ENCODE results near the gene NFS1. TPM values are rescaled to one million over a fixed set of nuclear protein-coding genes. Genes with fewer than 3 reads are reported as not detected.

The NFS1 gene
- total and polyA plus RNA-seq, 2 of the 8 experiments (the other 6 are each of a cell fraction or from before 2014, with no cell fraction given): 26.1 to 38.8 TPM

DNA sequence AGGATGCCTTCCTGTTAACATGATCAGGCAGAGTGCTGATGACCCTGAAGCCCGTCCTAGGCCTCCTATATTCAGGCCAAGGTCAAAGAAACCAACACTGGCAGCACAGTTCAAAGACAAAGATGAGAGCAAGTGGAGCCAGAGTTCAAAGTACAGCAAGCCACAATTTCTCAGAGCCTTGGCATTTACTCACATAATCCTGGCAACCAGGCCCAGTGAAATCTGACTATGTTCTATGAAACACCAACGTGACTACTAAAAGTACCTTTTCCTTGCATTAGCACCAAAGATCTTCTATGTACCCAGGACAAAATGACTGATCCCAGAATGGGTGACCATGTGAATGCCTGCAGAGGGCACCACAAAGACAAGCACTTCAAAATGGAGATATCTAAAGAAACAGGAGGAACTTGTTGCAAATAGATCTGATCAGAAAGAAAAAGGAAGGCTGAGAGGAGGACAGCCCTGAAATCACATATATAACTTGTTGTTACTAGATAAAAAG is 3.9 kb downstream of the NFS1 start:
- Histone ChIP-seq H2AK5ac (ENCODE audit: low read depth, low read length) (no peak overlapping the region), H3K4me3 (ENCODE audit: extremely low read depth in 1 of 4, insufficient read depth in 2 of 4, low read depth in 3 of 4, low read length in 4 of 4) (no peak overlapping the region), H2AFZ (ENCODE audit: low read length) (no peak overlapping the region), H2BK120ac (replicated peaks; ENCODE audit: low read depth, low read length) (no peak overlapping the region), H3K18ac (ENCODE audit: extremely low read depth, low read length) (no peak overlapping the region), H2BK5ac (ENCODE audit: low read depth, low read length) (no peak overlapping the region), H3K4me1 (replicated peaks in 1 of 4; ENCODE audit: control insufficient read depth in 3 of 4, insufficient read depth in 4 of 4, low read length in 3 of 4) (peaks cover 0 to 2% (median under 1%) of the 10 kb centered on the region in 4 experiments; a peak in 3 of 7 replicates), H2BK15ac (ENCODE audit: low read length) (no peak overlapping the region), H3K4ac (replicated peaks; ENCODE audit: insufficient read length, low read depth, low read length) (no peak overlapping the region), H3K79me1 (ENCODE audit: low read depth, low read length) (no peaks in the 10 kb centered on the region), H3K27ac (ENCODE audit: low read depth, low read length) (no peak overlapping the region), H4K91ac (replicated peaks; ENCODE audit: insufficient read length, low read length) (no peak overlapping the region), H3K79me2 (ENCODE audit: control insufficient read depth in 1 of 2, insufficient read depth in 2 of 2, low read length in 2 of 2) (peaks cover 0 to 6% of the 10 kb centered on the region in 2 experiments; a peak in 2 of 4 replicates), H2BK12ac (ENCODE audit: low read depth, low read length) (no peak overlapping the region), H4K20me1 (replicated peaks in 1 of 2; ENCODE audit: control insufficient read depth in 1 of 2, insufficient read depth in 2 of 2, low read length in 2 of 2) (no peaks in the 10 kb centered on the region), H3K9me3 (ENCODE audit: insufficient read depth in 2 of 2, low read depth in 1 of 2, low read length in 1 of 2) (no peaks in the 10 kb centered on the region), H3K36me3 (ENCODE audit: control insufficient read depth in 2 of 4, insufficient read depth in 4 of 4, low read length in 3 of 4) (peaks cover 0 to 7% (median 0%) of the 10 kb centered on the region in 4 experiments; a peak in 2 of 8 replicates), H3K23me2 (ENCODE audit: low read depth, low read length) (peaks cover 13% of the 10 kb centered on the region), H3K9ac (replicated peaks in 1 of 4; ENCODE audit: extremely low read depth in 1 of 4, low read depth in 3 of 4, low read length in 3 of 4) (no peak overlapping the region), H4K5ac (ENCODE audit: insufficient read length, low read depth, low read length) (no peak overlapping the region), H3K56ac (replicated peaks; ENCODE audit: insufficient read length, low read depth, low read length) (no peak overlapping the region), H4K8ac (ENCODE audit: extremely low read depth, insufficient read depth, low read length) (no peak overlapping the region), H3K4me2 (ENCODE audit: insufficient read depth in 1 of 2, low read depth in 2 of 2, low read length in 2 of 2) (no peak overlapping the region), H3K27me3 (replicated peaks in 1 of 4; ENCODE audit: control insufficient read depth in 3 of 4, extremely low read depth in 1 of 4, insufficient read depth in 3 of 4, low read length in 3 of 4) (no peaks in the 10 kb centered on the region), H3K14ac (ENCODE audit: insufficient read length) (no peak overlapping the region), H2BK20ac (ENCODE audit: low read length) (no peak overlapping the region), H3K23ac (ENCODE audit: insufficient read length) (no peak overlapping the region)
- no peak for FAIRE-seq
- 91% methylated on average over 2 of the region's 2 CpGs; no CpG with 5 or more reads in 1 of the 2 experiments for WGBS, 2 experiments (ENCODE audit: extremely low coverage in 1 of 2, insufficient coverage in 1 of 2, insufficient read length in 1 of 2, insufficient replicate concordance in 2 of 2, low coverage in 1 of 2, low lambda C conversion rate in 2 of 2, missing lambda C conversion rate in 1 of 2)
- ChIA-PET POLR2A (ENCODE audit: partially characterized antibody) (no interaction called here), CTCF (ENCODE audit: partially characterized antibody) (no interaction called here)
- DNase-seq (ENCODE audit: low read depth in 1 of 2, low spot score in 2 of 2): no peak
- TF ChIP-seq CHD2 (IDR thresholded peaks at IDR 0.05; ENCODE audit: low read length): no peak
- TF ChIP-seq NRF1 (IDR thresholded peaks at IDR 0.05; ENCODE audit: low read depth, low read length): no peak
- no peak for TF ChIP-seq FOSL1 (IDR thresholded peaks at IDR 0.05; ENCODE audit: insufficient read depth, low read depth, low read length)
- TF ChIP-seq SP2 (IDR thresholded peaks at IDR 0.05; ENCODE audit: low read length): no peak
- TF ChIP-seq BACH1 (IDR thresholded peaks at IDR 0.05; ENCODE audit: low read length): no peak
- no peak for TF ChIP-seq BRCA1 (IDR thresholded peaks at IDR 0.05; ENCODE audit: low read depth, low read length)
- TF ChIP-seq, protein P1, sequence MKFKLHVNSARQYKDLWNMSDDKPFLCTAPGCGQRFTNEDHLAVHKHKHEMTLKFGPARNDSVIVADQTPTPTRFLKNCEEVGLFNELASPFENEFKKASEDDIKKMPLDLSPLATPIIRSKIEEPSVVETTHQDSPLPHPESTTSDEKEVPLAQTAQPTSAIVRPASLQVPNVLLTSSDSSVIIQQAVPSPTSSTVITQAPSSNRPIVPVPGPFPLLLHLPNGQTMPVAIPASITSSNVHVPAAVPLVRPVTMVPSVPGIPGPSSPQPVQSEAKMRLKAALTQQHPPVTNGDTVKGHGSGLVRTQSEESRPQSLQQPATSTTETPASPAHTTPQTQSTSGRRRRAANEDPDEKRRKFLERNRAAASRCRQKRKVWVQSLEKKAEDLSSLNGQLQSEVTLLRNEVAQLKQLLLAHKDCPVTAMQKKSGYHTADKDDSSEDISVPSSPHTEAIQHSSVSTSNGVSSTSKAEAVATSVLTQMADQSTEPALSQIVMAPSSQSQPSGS (IDR thresholded peaks at IDR 0.05; ENCODE audit: low read length): no peak
- no peak for TF ChIP-seq MAFK (IDR thresholded peaks at IDR 0.05; ENCODE audit: low read depth, low read length)
- TF ChIP-seq, protein P2, sequence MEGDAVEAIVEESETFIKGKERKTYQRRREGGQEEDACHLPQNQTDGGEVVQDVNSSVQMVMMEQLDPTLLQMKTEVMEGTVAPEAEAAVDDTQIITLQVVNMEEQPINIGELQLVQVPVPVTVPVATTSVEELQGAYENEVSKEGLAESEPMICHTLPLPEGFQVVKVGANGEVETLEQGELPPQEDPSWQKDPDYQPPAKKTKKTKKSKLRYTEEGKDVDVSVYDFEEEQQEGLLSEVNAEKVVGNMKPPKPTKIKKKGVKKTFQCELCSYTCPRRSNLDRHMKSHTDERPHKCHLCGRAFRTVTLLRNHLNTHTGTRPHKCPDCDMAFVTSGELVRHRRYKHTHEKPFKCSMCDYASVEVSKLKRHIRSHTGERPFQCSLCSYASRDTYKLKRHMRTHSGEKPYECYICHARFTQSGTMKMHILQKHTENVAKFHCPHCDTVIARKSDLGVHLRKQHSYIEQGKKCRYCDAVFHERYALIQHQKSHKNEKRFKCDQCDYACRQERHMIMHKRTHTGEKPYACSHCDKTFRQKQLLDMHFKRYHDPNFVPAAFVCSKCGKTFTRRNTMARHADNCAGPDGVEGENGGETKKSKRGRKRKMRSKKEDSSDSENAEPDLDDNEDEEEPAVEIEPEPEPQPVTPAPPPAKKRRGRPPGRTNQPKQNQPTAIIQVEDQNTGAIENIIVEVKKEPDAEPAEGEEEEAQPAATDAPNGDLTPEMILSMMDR (IDR thresholded peaks at IDR 0.05; ENCODE audit: control extremely low read depth in 1 of 3, insufficient read depth in 1 of 3, low read depth in 1 of 3, low read length in 3 of 3): no peak
- no peak for TF ChIP-seq JUN (IDR thresholded peaks at IDR 0.05; ENCODE audit: low read depth, low read length)
